ENCODE data around the gene STXBP3.

- no peak for TF ChIP-seq CTCF (conservative IDR thresholded peaks at IDR 0.05)
- no peak for TF ChIP-seq ZFX (IDR thresholded peaks at IDR 0.05)
Observed at GRCh38 chr1:108815566-108815965, 69.1 kb downstream of the STXBP3 start.
